ENCODE measurements around the gene DNAAF9. TPM values are rescaled to one million over a fixed set of nuclear protein-coding genes. Genes with fewer than 3 reads are reported as not detected.
"Not testable (repeated sequence)": the region's sequence is repeated elsewhere in the genome, so short reads cannot be mapped to it uniquely, and the experiment has no call there.

Gene DNAAF9
- total and polyA plus RNA-seq, 3 donors from 2014 or later = 22.1 to 36.8 (median 31.6) TPM

DNA sequence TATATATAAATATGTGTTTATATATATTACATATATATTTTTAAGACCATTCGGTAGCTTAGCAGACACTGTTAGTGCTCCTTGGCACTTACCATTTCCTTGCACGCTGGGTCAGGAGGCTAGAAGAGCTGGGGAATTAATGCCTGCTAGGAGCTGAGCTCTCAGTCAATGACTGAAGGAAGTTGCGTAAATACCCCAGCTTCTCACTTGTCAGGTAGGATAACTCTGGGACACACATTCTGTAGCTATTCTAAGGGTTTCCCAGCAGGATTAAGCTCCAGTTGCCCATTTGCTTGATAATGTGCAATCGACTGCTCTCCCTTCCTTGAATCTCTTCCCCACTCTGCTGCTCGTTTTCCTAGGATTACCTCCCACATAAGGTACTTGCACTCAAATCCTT is 15.7 kb upstream of the DNAAF9 start:
- intact Hi-C loops (cut with DNase I; ENCODE audit: low total_unique reads) = no loop called here
- no peak overlapping the region for H3K4me3 ChIP-seq

DNA sequence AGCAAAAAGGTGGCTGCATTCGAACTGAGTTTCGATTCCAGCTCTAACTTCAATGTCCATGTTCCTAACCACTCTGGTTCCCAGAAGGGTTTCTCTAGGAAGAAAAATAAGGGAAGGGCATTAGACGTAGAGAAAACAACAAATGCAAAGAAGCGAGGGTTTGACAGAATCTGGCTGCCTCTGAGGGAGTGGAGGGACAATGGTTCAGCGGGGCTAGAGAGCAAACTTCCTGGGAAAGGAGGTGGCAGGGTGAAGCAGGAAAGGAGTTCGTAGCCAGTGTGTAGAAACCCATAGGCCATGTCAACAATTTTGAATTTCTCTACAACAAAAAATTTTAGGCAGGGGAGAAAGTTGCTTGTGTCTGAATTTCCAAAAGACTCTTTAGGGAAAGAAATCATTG is 14.5 kb upstream of the DNAAF9 start:
- intact Hi-C loops (cut with DNase I; ENCODE audit: low total_unique reads) = no loop called here
- WGBS, 2 donors = 79 to 87% methylated on average over 6 of the region's 6 CpGs
- TF ChIP-seq POLR2A (IDR thresholded peaks at IDR 0.05) = no peak
- TF ChIP-seq, protein P1, sequence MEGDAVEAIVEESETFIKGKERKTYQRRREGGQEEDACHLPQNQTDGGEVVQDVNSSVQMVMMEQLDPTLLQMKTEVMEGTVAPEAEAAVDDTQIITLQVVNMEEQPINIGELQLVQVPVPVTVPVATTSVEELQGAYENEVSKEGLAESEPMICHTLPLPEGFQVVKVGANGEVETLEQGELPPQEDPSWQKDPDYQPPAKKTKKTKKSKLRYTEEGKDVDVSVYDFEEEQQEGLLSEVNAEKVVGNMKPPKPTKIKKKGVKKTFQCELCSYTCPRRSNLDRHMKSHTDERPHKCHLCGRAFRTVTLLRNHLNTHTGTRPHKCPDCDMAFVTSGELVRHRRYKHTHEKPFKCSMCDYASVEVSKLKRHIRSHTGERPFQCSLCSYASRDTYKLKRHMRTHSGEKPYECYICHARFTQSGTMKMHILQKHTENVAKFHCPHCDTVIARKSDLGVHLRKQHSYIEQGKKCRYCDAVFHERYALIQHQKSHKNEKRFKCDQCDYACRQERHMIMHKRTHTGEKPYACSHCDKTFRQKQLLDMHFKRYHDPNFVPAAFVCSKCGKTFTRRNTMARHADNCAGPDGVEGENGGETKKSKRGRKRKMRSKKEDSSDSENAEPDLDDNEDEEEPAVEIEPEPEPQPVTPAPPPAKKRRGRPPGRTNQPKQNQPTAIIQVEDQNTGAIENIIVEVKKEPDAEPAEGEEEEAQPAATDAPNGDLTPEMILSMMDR (IDR thresholded peaks at IDR 0.05) = no peak
- no peak overlapping the region for H3K4me3 ChIP-seq
- no peak overlapping the region for H3K27ac ChIP-seq
- H3K36me3 ChIP-seq (ENCODE audit: low read depth, missing control alignments) = no peaks in the 10 kb centered on the region
- no peak for DNase-seq
- no peaks in the 10 kb centered on the region for H3K4me1 ChIP-seq
- no peaks in the 10 kb centered on the region for H3K27me3 ChIP-seq
- H3K9me3 ChIP-seq = no peaks in the 10 kb centered on the region

More for the DNA sequence above, 15.7 kb upstream of the DNAAF9 start:
- TF ChIP-seq, protein P1 (IDR thresholded peaks at IDR 0.05) = no peak
- no peak for TF ChIP-seq POLR2A (IDR thresholded peaks at IDR 0.05)
- no peak for DNase-seq
- Histone ChIP-seq H3K4me1 (no peaks in the 10 kb centered on the region), H3K36me3 (ENCODE audit: low read depth, missing control alignments) (no peaks in the 10 kb centered on the region), H3K27ac (no peak overlapping the region), H3K9me3 (no peaks in the 10 kb centered on the region), H3K27me3 (no peaks in the 10 kb centered on the region)
- 62 to 66% methylated on average over 5 of the region's 5 CpGs for WGBS, 2 donors

DNA sequence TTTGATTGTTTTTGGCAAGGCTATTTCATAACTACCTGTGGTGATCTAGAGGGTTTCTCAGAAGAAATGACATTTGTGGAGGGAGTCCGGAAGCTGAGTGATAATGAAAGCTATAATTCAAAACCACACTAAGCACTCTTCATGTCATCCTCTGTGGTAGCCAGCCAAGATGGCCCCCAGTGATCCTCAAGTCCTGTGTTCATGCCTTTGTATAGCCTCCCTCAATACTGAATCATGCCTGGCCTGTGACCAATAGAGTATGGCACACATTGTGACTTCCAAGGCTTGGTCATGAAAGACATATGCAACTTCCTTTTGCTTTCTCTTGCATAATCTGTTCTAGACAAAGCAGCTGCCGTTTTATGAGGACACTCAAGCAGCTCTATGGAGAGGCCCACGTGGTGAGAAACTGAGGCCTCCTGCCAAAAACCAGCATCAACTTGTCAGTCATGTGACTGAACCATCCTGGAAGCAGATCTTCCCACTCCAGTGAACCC is 12.8 kb upstream of the DNAAF9 start:
- H3K9me3 ChIP-seq = no peaks in the 10 kb centered on the region
- no peak for TF ChIP-seq POLR2A (IDR thresholded peaks at IDR 0.05)
- TF ChIP-seq, protein P1 (IDR thresholded peaks at IDR 0.05) = no peak
- intact Hi-C loops (cut with DNase I; ENCODE audit: low total_unique reads) = no loop called here
- no peaks in the 10 kb centered on the region for H3K27me3 ChIP-seq
- WGBS, 2 donors = 48 to 58% methylated on average over 3 of the region's 3 CpGs
- no peak overlapping the region for H3K4me3 ChIP-seq
- no peak overlapping the region for H3K27ac ChIP-seq
- H3K4me1 ChIP-seq = no peaks in the 10 kb centered on the region
- no peaks in the 10 kb centered on the region for H3K36me3 ChIP-seq (ENCODE audit: low read depth, missing control alignments)
- DNase-seq = peak; percentile 34

DNA sequence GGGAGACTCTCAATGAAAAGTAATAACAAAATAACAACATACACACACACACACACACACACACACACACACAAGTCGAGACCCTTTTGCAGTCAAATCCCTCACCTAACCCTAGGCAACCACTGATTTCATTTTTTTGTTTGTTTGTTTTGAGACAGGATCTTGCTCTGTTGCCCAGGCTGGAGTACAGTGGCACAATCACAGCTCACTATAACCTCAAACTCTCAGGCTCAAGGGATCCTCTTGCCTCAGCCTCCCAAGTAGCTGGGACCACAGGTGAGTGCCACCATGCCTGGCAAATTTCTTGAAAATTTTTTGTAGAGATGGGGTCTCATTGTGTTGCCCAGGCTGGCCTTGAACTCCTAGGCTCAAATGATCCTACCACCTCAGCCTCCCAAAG is 10.7 kb upstream of the DNAAF9 start:
- not testable (repeated sequence) for H3K4me1 ChIP-seq, H3K9me3 ChIP-seq
- 69 to 92% methylated on average over 1 of the region's 1 CpG for WGBS, 2 donors

DNA sequence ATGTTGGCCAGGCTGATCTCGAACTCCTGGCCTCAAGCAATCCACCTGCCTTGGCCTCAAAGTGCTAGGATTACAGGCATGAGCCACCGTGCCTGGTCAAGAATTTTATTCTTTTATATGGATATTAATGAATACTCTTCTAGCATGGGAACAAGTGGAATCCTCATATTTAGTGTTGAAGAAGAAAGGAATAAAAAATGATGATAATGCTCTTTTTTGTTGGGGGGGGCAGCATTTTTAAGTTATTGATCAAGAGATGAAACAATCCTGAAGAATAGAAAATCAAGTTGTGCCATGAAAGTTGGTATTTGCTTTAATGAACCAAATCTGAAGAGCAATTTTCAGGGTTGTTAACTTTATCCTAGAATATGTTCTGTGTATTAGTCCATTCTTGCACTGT is 6.7 kb upstream of the DNAAF9 start:
- DNase-seq = no peak
- H3K36me3 ChIP-seq (ENCODE audit: low read depth, missing control alignments) = no peaks in the 10 kb centered on the region
- H3K27me3 ChIP-seq = no peaks in the 10 kb centered on the region
- no peak overlapping the region for H3K4me3 ChIP-seq
- no peaks in the 10 kb centered on the region for H3K9me3 ChIP-seq
- no peaks in the 10 kb centered on the region for H3K4me1 ChIP-seq
- intact Hi-C loops (cut with DNase I; ENCODE audit: low total_unique reads) = no loop called here
- TF ChIP-seq, protein P1 (IDR thresholded peaks at IDR 0.05) = no peak
- TF ChIP-seq POLR2A (IDR thresholded peaks at IDR 0.05) = no peak
- H3K27ac ChIP-seq = no peak overlapping the region
- WGBS, 2 donors = 83 to 91% methylated on average over 2 of the region's 2 CpGs

More for the DNA sequence above, 10.7 kb upstream of the DNAAF9 start:
- DNase-seq; H3K27me3 ChIP-seq; H3K4me3 ChIP-seq; H3K27ac ChIP-seq; intact Hi-C loops (cut with DNase I; ENCODE audit: low total_unique reads); H3K36me3 ChIP-seq (ENCODE audit: low read depth, missing control alignments): not testable (repeated sequence)

Data from testis (tissue), 3 donors.